H9 (cell line): ENCODE measurements around the gene LMF1. TPM values are rescaled to one million over a fixed set of nuclear protein-coding genes. Genes with fewer than 3 reads are reported as not detected.

ENCODE experiments used
- DNase-seq: peaks from one replicate; pipeline ENCODE4 v3.0.0-alpha.2; 2017
- H2AFZ ChIP-seq: one replicate; pipeline ENCODE4 v1.6.1; 2013; ENCODE audit warnings: mild to moderate bottlenecking, low read length, control low read depth, moderate library complexity
- H2AK5ac ChIP-seq: 2 replicates; pipeline ENCODE4 v1.6.1; 2013; ENCODE audit warnings: low read length, control low read depth, mixed read lengths; ENCODE audit not compliant: insufficient read length
- H2BK120ac ChIP-seq: one replicate; pipeline ENCODE4 v1.6.1; 2013; ENCODE audit warnings: low read depth, mild to moderate bottlenecking, low read length, control low read depth, inconsistent platforms; ENCODE audit not compliant: poor library complexity, severe bottlenecking
- H2BK12ac ChIP-seq: 2 replicates; pipeline ENCODE4 v1.6.1; 2013; ENCODE audit warnings: low read length, control low read depth, mixed read lengths, low read depth; ENCODE audit not compliant: insufficient read length
- H2BK15ac ChIP-seq: 2 replicates; pipeline ENCODE4 v1.6.1; 2013; ENCODE audit warnings: low read depth, low read length, control low read depth
- H2BK20ac ChIP-seq: one replicate; pipeline ENCODE4 v1.6.1; 2013; ENCODE audit warnings: low read depth, mild to moderate bottlenecking, low read length, control low read depth, inconsistent platforms; ENCODE audit not compliant: poor library complexity, severe bottlenecking
- H2BK5ac ChIP-seq: 2 replicates; pipeline ENCODE4 v1.6.1; 2013; ENCODE audit warnings: low read length, control low read depth, mixed read lengths; ENCODE audit not compliant: insufficient read length
- H3K14ac ChIP-seq: 2 replicates; pipeline ENCODE4 v1.6.1; 2013; ENCODE audit warnings: low read length, control low read depth; ENCODE audit not compliant: insufficient read depth
- H3K18ac ChIP-seq: 2 replicates; pipeline ENCODE4 v1.6.1; 2013; ENCODE audit warnings: low read depth, mild to moderate bottlenecking, mixed read lengths, low read length, control low read depth; ENCODE audit not compliant: insufficient read length
- H3K23ac ChIP-seq: 2 replicates; pipeline ENCODE4 v1.6.1; 2013; ENCODE audit warnings: low read length, control low read depth, mixed read lengths, low read depth; ENCODE audit not compliant: insufficient read length
- H3K23me2 ChIP-seq: 2 replicates; pipeline ENCODE4 v1.6.1; 2013; ENCODE audit warnings: low read depth, mild to moderate bottlenecking, mixed read lengths, low read length, control low read depth; ENCODE audit not compliant: insufficient read length, poor library complexity, severe bottlenecking
- H3K27ac ChIP-seq: 2 replicates; pipeline ENCODE4 v1.5.1; 2013; ENCODE audit warnings: low read length, control low read depth, mixed read lengths, low read depth; ENCODE audit not compliant: insufficient read length
- H3K27me3 ChIP-seq: 2 replicates; pipeline ENCODE4 v1.6.1; 2013; ENCODE audit warnings: low read length, control low read depth, inconsistent platforms; ENCODE audit not compliant: insufficient read depth
- H3K4ac ChIP-seq: 2 replicates; pipeline ENCODE4 v1.6.1; 2013; ENCODE audit warnings: low read depth, mild to moderate bottlenecking, control low read depth, inconsistent platforms, low read length, moderate library complexity
- H3K4me1 ChIP-seq: 2 replicates; pipeline ENCODE4 v1.6.1; 2013; ENCODE audit warnings: low read length, control low read depth, inconsistent platforms; ENCODE audit not compliant: insufficient read depth
- H3K4me2 ChIP-seq: 2 replicates; pipeline ENCODE4 v1.6.1; 2013; ENCODE audit warnings: low read length, control low read depth, mixed read lengths; ENCODE audit not compliant: insufficient read length, insufficient read depth
- H3K56ac ChIP-seq: 2 replicates; pipeline ENCODE4 v1.6.1; 2013; ENCODE audit warnings: low read depth, mild to moderate bottlenecking, mixed read lengths, low read length, control low read depth; ENCODE audit not compliant: insufficient read length
- H3K79me1 ChIP-seq: 2 replicates; pipeline ENCODE4 v1.6.1; 2013; ENCODE audit warnings: low read depth, mild to moderate bottlenecking, moderate library complexity, low read length, control low read depth, inconsistent platforms; ENCODE audit not compliant: insufficient read depth, poor library complexity, severe bottlenecking
- H3K79me2 ChIP-seq: 2 replicates; pipeline ENCODE4 v1.6.1; 2013; ENCODE audit warnings: low read length, control low read depth, inconsistent platforms; ENCODE audit not compliant: insufficient read depth
- H3K9ac ChIP-seq: 2 replicates; pipeline ENCODE4 v1.6.1; 2013; ENCODE audit warnings: low read length, control low read depth, mixed read lengths; ENCODE audit not compliant: insufficient read length; ENCODE audit errors: extremely low read depth
- H3K9me3 ChIP-seq: one replicate; pipeline ENCODE4 v1.6.1; 2013; ENCODE audit warnings: low read depth, low read length, inconsistent platforms; ENCODE audit not compliant: control insufficient read depth
- H3T11ph ChIP-seq: one replicate; pipeline ENCODE4 v1.6.1; 2013; ENCODE audit warnings: mild to moderate bottlenecking, low read length, control low read depth, inconsistent platforms
- H4K20me1 ChIP-seq: one replicate; pipeline ENCODE4 v1.6.1; 2013; ENCODE audit not compliant: control insufficient read depth, insufficient read length, insufficient read depth
- H4K5ac ChIP-seq: 2 replicates; pipeline ENCODE4 v1.6.1; 2013; ENCODE audit warnings: low read depth, mild to moderate bottlenecking, mixed read lengths, low read length, control low read depth; ENCODE audit not compliant: insufficient read length
- H4K8ac ChIP-seq: replicated peaks from 2 replicates; pipeline ENCODE4 v1.6.1; 2013; ENCODE audit warnings: low read length, control low read depth, mixed read lengths, low read depth; ENCODE audit not compliant: insufficient read length
- H4K91ac ChIP-seq: 2 replicates; pipeline ENCODE4 v1.6.1; 2013; ENCODE audit warnings: low read depth, mild to moderate bottlenecking, moderate library complexity, mixed read lengths, low read length, control low read depth; ENCODE audit not compliant: insufficient read length
- H3K27ac Mint-ChIP-seq, 3 experiments: 2 replicates in 2 of 3; 3 replicates in 1 of 3; pipeline ENCODE4 v1.8.0; 2020 to 2021; ENCODE audit warnings: mixed read lengths in 3 of 3, mild to moderate bottlenecking in 1 of 3, moderate library complexity in 1 of 3
- H3K27me3 Mint-ChIP-seq: 2 replicates; pipeline ENCODE4 v1.8.0; 2021; ENCODE audit warnings: low read depth, mild to moderate bottlenecking, moderate library complexity, mixed read lengths
- H3K36me3 Mint-ChIP-seq, 3 experiments: 2 replicates in 2 of 3; 3 replicates in 1 of 3; pipeline ENCODE4 v1.8.0; 2020 to 2021; ENCODE audit warnings: low read depth in 3 of 3, mixed read lengths in 3 of 3; ENCODE audit not compliant: insufficient read depth in 1 of 3
- H3K4me1 Mint-ChIP-seq, 2 experiments: 2 replicates each; pipeline ENCODE4 v1.8.0; 2020; ENCODE audit warnings: mixed read lengths in 2 of 2
- H3K4me3 Mint-ChIP-seq, 2 experiments: 2 replicates in 1 of 2; 3 replicates in 1 of 2; pipeline ENCODE4 v1.8.0; 2020 to 2021; ENCODE audit warnings: mild to moderate bottlenecking in 2 of 2, mixed read lengths in 2 of 2, moderate library complexity in 1 of 2
- H3K9me3 Mint-ChIP-seq, 2 experiments: 2 replicates in 1 of 2; 3 replicates in 1 of 2; pipeline ENCODE4 v1.8.0; 2020; ENCODE audit warnings: mild to moderate bottlenecking in 2 of 2, mixed read lengths in 2 of 2, moderate library complexity in 1 of 2
- CTCF ChIP-seq: fragments of 200-600 bp; sonication (generic); conservative IDR thresholded peaks from 3 replicates; pipeline ENCODE4 v1.8.0; 2021; ENCODE audit warnings: antibody characterized with exemption, mild to moderate bottlenecking
- WGBS: extraction: QIAGEN DNeasy Blood & Tissue Kit; methylation state at CpG from one replicate; pipeline ENCODE4 v1.1.7; 2013; ENCODE audit warnings: missing lambda C conversion rate, low lambda C conversion rate, mixed read lengths; ENCODE audit not compliant: insufficient read length; ENCODE audit errors: extremely low coverage; 5-methylcytosine and 5-hydroxymethylcytosine counted together
- total RNA-seq: library from RNA; stranded (reverse); gene quantifications from 2 replicates; pipeline ENCODE4 v1.2.1, GENCODE V29; 2021

The LMF1 gene
- total RNA-seq, 1 experiment from 2014 or later: 7.1 TPM

- Histone ChIP-seq H3K27me3 (no peaks in the 10 kb centered on the region), H3K56ac (no peak overlapping the region), H2AFZ (no peak overlapping the region), H3K79me2 (no peaks in the 10 kb centered on the region), H3K4ac (no peak overlapping the region), H4K8ac (no peak overlapping the region), H3K79me1 (no peaks in the 10 kb centered on the region), H3K23me2 (no peaks in the 10 kb centered on the region), H4K20me1 (no peaks in the 10 kb centered on the region), H3K9ac (no peak overlapping the region), H4K5ac (no peak overlapping the region), H4K91ac (no peak overlapping the region), H3K9me3 (no peaks in the 10 kb centered on the region), H2BK20ac (no peak overlapping the region), H3K27ac (no peak overlapping the region), H2BK15ac (no peak overlapping the region), H3K4me2 (no peak overlapping the region), H3K4me1 (no peaks in the 10 kb centered on the region), H2BK120ac (no peak overlapping the region), H3K14ac (no peak overlapping the region; the same call in 1 of the 2 replicates), H2BK12ac (no peak overlapping the region), H3K18ac (no peak overlapping the region), H2BK5ac (no peak overlapping the region), H2AK5ac (no peak overlapping the region), H3K23ac (no peak overlapping the region), H3T11ph (no peak overlapping the region)
- no peak overlapping the region for H3K4me3 Mint-ChIP-seq
- H3K27ac Mint-ChIP-seq: no peak overlapping the region
- H3K4me1 Mint-ChIP-seq: peaks cover 0 to 3% of the 10 kb centered on the region in 2 experiments; a peak in 1 of 4 replicates
- DNase-seq: no peak
- peaks cover 4% of the 10 kb centered on the region; the same call in 1 of the 2 replicates for H3K27me3 Mint-ChIP-seq
- no CpG with 5 or more reads among the region's 37 CpGs for WGBS
- TF ChIP-seq CTCF: no peak
- H3K9me3 Mint-ChIP-seq: no peaks in the 10 kb centered on the region
- H3K36me3 Mint-ChIP-seq: no peaks in the 10 kb centered on the region
Measured at GRCh38 chr16:1011316-1012082, 40.7 kb upstream of the LMF1 start.
